NCI-H345 treated with DMSO at 0.1 percent for 48 hours (cell line): ENCODE results near the gene KIF2A.

Experiments
- DNase-seq: peaks from one replicate; lab custom pipeline; 2025; ENCODE audit not compliant: unreplicated experiment; lab: John Stamatoyannopoulos, UW

KIF2A gene

GRCh38 chr5:62305715-62306322 is at the start of gene KIF2A:
TSS of gene KIF2A (plus strand) at chr5:62306206. CDS start at chr5:62306473, 267 bp downstream.
- DNase-seq, result peak; percentile 73

- DNase-seq, result no peak
Measured at GRCh38 chr5:62257020-62257367, 49.0 kb upstream of the KIF2A start.

- no peak for DNase-seq
Measured at GRCh38 chr5:62258654-62259053, 47.4 kb upstream of the KIF2A start.

- no peak for DNase-seq
Measured at GRCh38 chr5:62259699-62260250, 46.2 kb upstream of the KIF2A start.

GRCh38 chr5:62260513-62260912 is 45.5 kb upstream of the KIF2A start:
- no peak for DNase-seq

- DNase-seq, result no peak
Measured at GRCh38 chr5:62263401-62263800, 42.6 kb upstream of the KIF2A start.

GRCh38 chr5:62265648-62266112 is 40.3 kb upstream of the KIF2A start:
- DNase-seq, result no peak

GRCh38 chr5:62266573-62266972 is 39.4 kb upstream of the KIF2A start:
- DNase-seq, result no peak

- DNase-seq, result peak; percentile 29
Measured at GRCh38 chr5:62268234-62268633, 37.8 kb upstream of the KIF2A start.

GRCh38 chr5:62268792-62269191 is 37.2 kb upstream of the KIF2A start:
- no peak for DNase-seq

GRCh38 chr5:62271370-62271769 is 34.6 kb upstream of the KIF2A start:
- DNase-seq, result no peak

- no peak for DNase-seq
Measured at GRCh38 chr5:62271870-62272269, 34.1 kb upstream of the KIF2A start.

- DNase-seq, result no peak
Measured at GRCh38 chr5:62273687-62274086, 32.3 kb upstream of the KIF2A start.

- DNase-seq, result no peak
Measured at GRCh38 chr5:62275581-62275980, 30.4 kb upstream of the KIF2A start.

- no peak for DNase-seq
Measured at GRCh38 chr5:62281411-62281810, 24.6 kb upstream of the KIF2A start.

GRCh38 chr5:62282064-62282463 is 23.9 kb upstream of the KIF2A start:
- DNase-seq, result no peak

- DNase-seq, result no peak
Measured at GRCh38 chr5:62283005-62283404, 23.0 kb upstream of the KIF2A start.

- no peak for DNase-seq
Measured at GRCh38 chr5:62283861-62284260, 22.1 kb upstream of the KIF2A start.

- no peak for DNase-seq
Measured at GRCh38 chr5:62284946-62285891, 20.8 kb upstream of the KIF2A start.

- no peak for DNase-seq
Measured at GRCh38 chr5:62286834-62287233, 19.2 kb upstream of the KIF2A start.

- DNase-seq, result no peak
Measured at GRCh38 chr5:62287237-62287636, 18.8 kb upstream of the KIF2A start.

- no peak for DNase-seq
Measured at GRCh38 chr5:62288118-62288517, 17.9 kb upstream of the KIF2A start.
